ENCODE data around the gene C10orf90.
A peak's percentile ranks its signal among the peaks of the same experiment; 100 is the strongest.

The C10orf90 gene

DNA sequence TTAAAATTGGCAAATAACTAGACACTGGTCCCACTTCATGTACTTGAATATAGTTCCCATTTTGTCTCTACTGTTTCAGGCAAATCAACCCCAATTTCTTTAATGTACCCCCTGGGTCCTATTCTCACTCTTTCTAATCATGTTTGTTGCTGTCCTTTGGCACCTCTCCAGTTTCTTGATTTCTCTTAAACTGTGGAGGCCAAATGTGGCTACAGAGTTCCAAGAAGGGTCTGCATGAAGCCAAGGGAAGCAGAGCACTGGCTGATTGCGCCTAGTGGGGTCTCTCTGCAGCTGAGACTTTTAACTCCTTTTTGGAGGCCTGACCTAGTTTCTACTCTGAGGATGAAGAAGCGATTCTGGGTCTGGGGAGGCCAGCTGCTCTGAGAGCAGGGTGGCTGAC is 275.5 kb downstream of the C10orf90 start:
- no peak overlapping the region for H3K4me3 ChIP-seq (ENCODE audit: insufficient read depth, low read depth, low read length, poor library complexity, severe bottlenecking)
- no peaks in the 10 kb centered on the region for H3K36me3 ChIP-seq (ENCODE audit: control insufficient read depth, insufficient read depth, low read length)
- H3K4me1 ChIP-seq (ENCODE audit: control insufficient read depth, insufficient read depth, low read length, poor library complexity, severe bottlenecking) = no peaks in the 10 kb centered on the region
- no peaks in the 10 kb centered on the region for H3K27me3 ChIP-seq (replicated peaks; ENCODE audit: control insufficient read depth, insufficient read depth, low read length, poor library complexity, severe bottlenecking)
- no peak for DNase-seq
- H3K9me3 ChIP-seq (ENCODE audit: control insufficient read depth, low read length) = no peaks in the 10 kb centered on the region
- no peak overlapping the region for H3K27ac ChIP-seq (ENCODE audit: insufficient read depth, low read length, poor library complexity, severe bottlenecking)

- Histone ChIP-seq H3K27me3 (replicated peaks; ENCODE audit: control insufficient read depth, insufficient read depth, low read length, poor library complexity, severe bottlenecking) (no peaks in the 10 kb centered on the region), H3K27ac (ENCODE audit: insufficient read depth, low read length, poor library complexity, severe bottlenecking) (no peak overlapping the region), H3K4me3 (ENCODE audit: insufficient read depth, low read depth, low read length, poor library complexity, severe bottlenecking) (no peak overlapping the region), H3K4me1 (ENCODE audit: control insufficient read depth, insufficient read depth, low read length, poor library complexity, severe bottlenecking) (no peaks in the 10 kb centered on the region), H3K36me3 (ENCODE audit: control insufficient read depth, insufficient read depth, low read length) (no peaks in the 10 kb centered on the region), H3K9me3 (ENCODE audit: control insufficient read depth, low read length) (no peaks in the 10 kb centered on the region)
- no peak for DNase-seq
Observed at GRCh38 chr10:126393076-126393475, 277.4 kb downstream of the C10orf90 start.

DNA sequence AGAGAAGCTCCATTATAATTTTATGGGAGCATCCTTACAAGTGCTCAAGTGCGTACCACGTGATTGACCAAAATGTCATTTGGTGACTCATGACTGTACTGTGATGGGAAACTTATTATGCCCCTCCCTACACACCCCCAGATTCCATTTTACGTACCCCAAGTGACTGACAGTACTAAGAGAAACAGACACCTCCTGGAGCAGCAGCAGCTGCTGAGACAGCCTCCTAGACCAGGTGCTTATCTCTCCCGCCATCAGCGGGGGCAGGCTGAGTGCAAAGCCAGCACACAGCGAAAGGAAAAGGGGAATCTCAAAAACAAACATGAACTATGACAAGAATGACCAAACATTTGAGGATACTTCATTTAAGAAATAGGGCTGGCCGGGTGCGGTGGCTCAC is 278.0 kb downstream of the C10orf90 start:
- Histone ChIP-seq H3K4me1 (ENCODE audit: control insufficient read depth, insufficient read depth, low read length, poor library complexity, severe bottlenecking) (no peaks in the 10 kb centered on the region), H3K36me3 (ENCODE audit: control insufficient read depth, insufficient read depth, low read length) (no peaks in the 10 kb centered on the region), H3K4me3 (ENCODE audit: insufficient read depth, low read depth, low read length, poor library complexity, severe bottlenecking) (no peak overlapping the region), H3K9me3 (ENCODE audit: control insufficient read depth, low read length) (no peaks in the 10 kb centered on the region), H3K27ac (ENCODE audit: insufficient read depth, low read length, poor library complexity, severe bottlenecking) (no peak overlapping the region), H3K27me3 (replicated peaks; ENCODE audit: control insufficient read depth, insufficient read depth, low read length, poor library complexity, severe bottlenecking) (no peaks in the 10 kb centered on the region)
- DNase-seq = no peak

- Histone ChIP-seq H3K27ac (ENCODE audit: insufficient read depth, low read length, poor library complexity, severe bottlenecking) (no peak overlapping the region), H3K4me1 (ENCODE audit: control insufficient read depth, insufficient read depth, low read length, poor library complexity, severe bottlenecking) (no peaks in the 10 kb centered on the region), H3K36me3 (ENCODE audit: control insufficient read depth, insufficient read depth, low read length) (no peaks in the 10 kb centered on the region), H3K27me3 (replicated peaks; ENCODE audit: control insufficient read depth, insufficient read depth, low read length, poor library complexity, severe bottlenecking) (no peaks in the 10 kb centered on the region), H3K4me3 (ENCODE audit: insufficient read depth, low read depth, low read length, poor library complexity, severe bottlenecking) (no peak overlapping the region), H3K9me3 (ENCODE audit: control insufficient read depth, low read length) (no peaks in the 10 kb centered on the region)
- no peak for DNase-seq
Observed at GRCh38 chr10:126392068-126392467, 278.4 kb downstream of the C10orf90 start.

DNA sequence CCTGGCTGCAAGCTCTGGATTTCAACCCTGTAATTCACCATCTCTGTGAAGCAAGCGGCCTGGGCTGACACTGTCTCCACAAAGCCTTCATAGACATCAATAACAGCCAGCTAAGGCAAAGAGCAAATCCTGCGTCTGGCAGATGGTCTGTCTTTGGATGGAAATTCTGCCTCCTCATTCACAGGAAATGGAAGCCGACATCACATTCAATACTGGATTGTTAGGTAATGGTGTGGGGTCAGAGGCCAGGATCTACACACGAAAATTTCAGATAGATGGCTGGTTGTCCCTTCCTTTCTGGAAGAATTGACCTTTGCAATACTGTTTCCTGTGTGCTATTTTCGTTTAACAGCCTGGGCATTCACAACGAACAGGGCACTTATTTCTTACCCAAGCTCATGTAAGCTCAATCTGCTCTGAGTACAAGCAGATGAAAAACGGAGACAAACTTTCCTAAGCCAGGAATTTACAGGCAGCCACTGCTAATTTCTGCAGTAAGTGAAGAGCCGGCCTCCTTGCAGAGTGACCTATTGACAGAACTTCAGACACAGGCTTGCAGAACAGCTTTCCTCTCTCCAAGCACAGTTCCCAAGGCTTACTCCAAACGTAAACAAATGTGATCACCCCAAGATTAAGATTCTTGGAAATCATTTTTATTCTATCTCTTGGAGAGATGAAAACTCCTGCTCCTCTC is 279.2 kb downstream of the C10orf90 start:
- Histone ChIP-seq H3K27me3 (replicated peaks; ENCODE audit: control insufficient read depth, insufficient read depth, low read length, poor library complexity, severe bottlenecking) (no peaks in the 10 kb centered on the region), H3K9me3 (ENCODE audit: control insufficient read depth, low read length) (no peaks in the 10 kb centered on the region), H3K4me1 (ENCODE audit: control insufficient read depth, insufficient read depth, low read length, poor library complexity, severe bottlenecking) (no peaks in the 10 kb centered on the region), H3K36me3 (ENCODE audit: control insufficient read depth, insufficient read depth, low read length) (no peaks in the 10 kb centered on the region), H3K27ac (ENCODE audit: insufficient read depth, low read length, poor library complexity, severe bottlenecking) (no peak overlapping the region), H3K4me3 (ENCODE audit: insufficient read depth, low read depth, low read length, poor library complexity, severe bottlenecking) (no peak overlapping the region)
- no peak for DNase-seq

- Histone ChIP-seq H3K9me3 (ENCODE audit: control insufficient read depth, low read length) (no peaks in the 10 kb centered on the region), H3K27ac (ENCODE audit: insufficient read depth, low read length, poor library complexity, severe bottlenecking) (no peak overlapping the region), H3K4me1 (ENCODE audit: control insufficient read depth, insufficient read depth, low read length, poor library complexity, severe bottlenecking) (no peaks in the 10 kb centered on the region), H3K4me3 (ENCODE audit: insufficient read depth, low read depth, low read length, poor library complexity, severe bottlenecking) (no peak overlapping the region), H3K27me3 (replicated peaks; ENCODE audit: control insufficient read depth, insufficient read depth, low read length, poor library complexity, severe bottlenecking) (no peaks in the 10 kb centered on the region), H3K36me3 (ENCODE audit: control insufficient read depth, insufficient read depth, low read length) (no peaks in the 10 kb centered on the region)
- no peak for DNase-seq
Observed at GRCh38 chr10:126390324-126390723, 280.2 kb downstream of the C10orf90 start.

GRCh38 chr10:126387931-126388911 is 282.3 kb downstream of the C10orf90 start, which contains the start of gene ADAM12:
TSS of gene ADAM12 (minus strand) at chr10:126388477. CDS start at chr10:126388145, 332 bp downstream.
- peak within 1 kb of the TSS; percentile 27 for H3K4me3 ChIP-seq (ENCODE audit: insufficient read depth, low read depth, low read length, poor library complexity, severe bottlenecking)
- no peaks in the 10 kb centered on the region for H3K27me3 ChIP-seq (replicated peaks; ENCODE audit: control insufficient read depth, insufficient read depth, low read length, poor library complexity, severe bottlenecking)
- H3K36me3 ChIP-seq (ENCODE audit: control insufficient read depth, insufficient read depth, low read length) = no peaks in the 10 kb centered on the region
- H3K27ac ChIP-seq (ENCODE audit: insufficient read depth, low read length, poor library complexity, severe bottlenecking) = peak within 1 kb of the TSS; percentile 37
- DNase-seq = no peak
- H3K4me1 ChIP-seq (ENCODE audit: control insufficient read depth, insufficient read depth, low read length, poor library complexity, severe bottlenecking) = no peaks in the 10 kb centered on the region
- H3K9me3 ChIP-seq (ENCODE audit: control insufficient read depth, low read length) = no peaks in the 10 kb centered on the region

DNA sequence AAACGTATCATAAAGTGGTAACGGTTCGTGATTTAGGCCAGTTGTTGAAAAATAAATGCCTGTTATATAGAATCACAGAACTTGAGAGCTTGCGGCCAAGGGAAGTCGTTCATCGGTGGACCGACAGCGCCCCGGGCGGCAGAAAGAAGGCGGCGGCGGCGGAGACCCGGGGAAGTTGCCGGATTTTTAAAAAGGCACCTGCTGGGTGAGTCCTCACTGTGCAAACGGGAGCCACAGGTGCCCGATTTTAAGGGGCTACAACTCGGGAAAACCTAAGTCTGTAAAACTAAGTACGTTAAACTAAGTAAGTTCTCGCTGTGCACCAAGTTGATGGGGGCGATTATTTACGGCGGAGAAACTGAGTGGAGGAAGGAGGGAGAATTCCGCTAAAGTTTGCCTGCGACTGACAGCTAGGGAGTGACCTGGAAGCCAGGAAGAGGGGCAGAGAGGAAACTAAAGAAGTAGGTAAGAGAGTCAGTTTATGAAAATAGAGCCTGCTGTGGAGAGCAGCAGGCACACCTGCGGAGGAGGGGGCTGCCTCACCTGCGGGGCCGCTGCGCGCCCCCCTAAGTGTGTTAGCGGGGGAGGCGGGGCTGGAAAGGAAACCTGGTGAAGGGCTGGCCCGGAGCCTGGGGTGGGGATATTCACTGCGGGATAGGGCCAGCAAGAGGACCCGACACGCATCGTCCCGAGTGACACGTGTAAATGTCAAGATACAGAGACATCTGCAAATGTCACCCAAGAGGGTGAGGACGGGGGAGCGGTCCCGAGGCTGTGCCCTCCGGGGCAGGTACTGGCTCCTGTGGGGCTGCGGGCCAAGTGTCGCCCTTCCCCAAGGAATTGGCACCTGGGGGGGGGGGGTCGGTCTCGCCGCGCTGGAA is 283.2 kb downstream of the C10orf90 start:
- Histone ChIP-seq H3K9me3 (ENCODE audit: control insufficient read depth, low read length) (no peaks in the 10 kb centered on the region), H3K27ac (ENCODE audit: insufficient read depth, low read length, poor library complexity, severe bottlenecking) (peak overlapping the region; percentile 37), H3K4me3 (ENCODE audit: insufficient read depth, low read depth, low read length, poor library complexity, severe bottlenecking) (peak overlapping the region; percentile 27), H3K4me1 (ENCODE audit: control insufficient read depth, insufficient read depth, low read length, poor library complexity, severe bottlenecking) (no peaks in the 10 kb centered on the region), H3K36me3 (ENCODE audit: control insufficient read depth, insufficient read depth, low read length) (no peaks in the 10 kb centered on the region), H3K27me3 (replicated peaks; ENCODE audit: control insufficient read depth, insufficient read depth, low read length, poor library complexity, severe bottlenecking) (no peaks in the 10 kb centered on the region)
- DNase-seq = peak in 2 of 3 donors; percentile 15 to 28

DNA sequence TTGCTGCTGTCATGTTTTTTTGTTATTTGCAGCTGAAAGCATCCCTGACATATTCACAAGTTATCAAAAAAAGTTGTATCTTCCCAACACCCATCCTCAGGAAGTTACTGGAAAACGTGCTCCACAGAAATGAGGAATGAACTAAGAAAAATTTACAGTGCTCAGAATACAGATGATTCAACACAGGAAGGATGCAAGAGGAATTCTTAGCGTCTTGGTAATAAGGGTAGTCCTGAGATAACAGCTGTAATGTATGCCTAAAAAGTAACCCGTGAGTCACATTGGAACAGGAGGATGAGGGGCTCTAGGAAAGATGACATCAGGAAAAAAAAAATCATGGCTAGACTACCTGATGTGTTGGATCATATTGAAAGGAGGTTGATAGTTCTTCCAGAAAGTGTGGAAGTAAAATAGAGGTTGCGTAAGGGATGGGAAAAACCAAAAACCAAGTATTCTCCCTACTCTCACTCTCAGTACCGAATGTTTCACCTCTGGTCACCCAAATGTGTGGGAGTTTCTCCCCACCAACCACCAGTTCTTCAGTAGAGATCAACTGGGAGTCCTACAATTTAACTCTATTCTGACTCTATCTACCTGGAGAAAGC is 286.1 kb downstream of the C10orf90 start:
- no peak for DNase-seq
- no peaks in the 10 kb centered on the region for H3K27me3 ChIP-seq (replicated peaks; ENCODE audit: control insufficient read depth, insufficient read depth, low read length, poor library complexity, severe bottlenecking)
- no peaks in the 10 kb centered on the region for H3K36me3 ChIP-seq (ENCODE audit: control insufficient read depth, insufficient read depth, low read length)
- no peaks in the 10 kb centered on the region for H3K4me1 ChIP-seq (ENCODE audit: control insufficient read depth, insufficient read depth, low read length, poor library complexity, severe bottlenecking)
- H3K27ac ChIP-seq (ENCODE audit: insufficient read depth, low read length, poor library complexity, severe bottlenecking) = no peak overlapping the region
- no peaks in the 10 kb centered on the region for H3K9me3 ChIP-seq (ENCODE audit: control insufficient read depth, low read length)
- H3K4me3 ChIP-seq (ENCODE audit: insufficient read depth, low read depth, low read length, poor library complexity, severe bottlenecking) = no peak overlapping the region

All from effector memory CD4-positive, alpha-beta T cell (primary cell).